Choroid plexus epithelial cell (primary cell): ENCODE data around the gene PLSCR3.
"Not testable (repeated sequence)": the region's sequence is repeated elsewhere in the genome, so short reads cannot be mapped to it uniquely, and the experiment has no call there.

Experiments
- DNase-seq: peaks from one replicate; pipeline ENCODE4 v3.0.0-alpha.2; 2010; ENCODE audit warnings: low read depth
- H3K4me3 ChIP-seq: 2 replicates; pipeline ENCODE4 v1.5.1; 2011; ENCODE audit warnings: low read depth, mild to moderate bottlenecking, control low read depth, low read length, moderate library complexity
- CTCF ChIP-seq: conservative IDR thresholded peaks from 2 replicates; pipeline ENCODE4 v1.5.1; 2011; ENCODE audit warnings: low read depth, mild to moderate bottlenecking, control low read depth, inconsistent platforms, low read length, moderate library complexity

Gene PLSCR3

GRCh38 chr17:7382901-7383300 is 11.4 kb downstream of the PLSCR3 start:
- no peak overlapping the region for H3K4me3 ChIP-seq
- DNase-seq: no peak
- TF ChIP-seq CTCF: no peak

GRCh38 chr17:7380855-7381683 is 13.3 kb downstream of the PLSCR3 start, which contains the start of gene TNK1:
Gene TNK1 (plus strand): TSS chr17:7381089. CDS start chr17:7382927, 1,838 bp downstream.
- no peak for TF ChIP-seq CTCF
- H3K4me3 ChIP-seq: peak within 1 kb of the TSS; percentile 24
- no peak for DNase-seq

- TF ChIP-seq CTCF: no peak
- H3K4me3 ChIP-seq: no peak overlapping the region
- DNase-seq: no peak
Observed at GRCh38 chr17:7380321-7380720, 14.0 kb downstream of the PLSCR3 start.

- no peak for TF ChIP-seq CTCF
- H3K4me3 ChIP-seq: no peak overlapping the region
- no peak for DNase-seq
Observed at GRCh38 chr17:7379134-7379533, 15.2 kb downstream of the PLSCR3 start.

- no peak for TF ChIP-seq CTCF
- H3K4me3 ChIP-seq: no peak overlapping the region
- no peak for DNase-seq
Observed at GRCh38 chr17:7374353-7374752, 20.0 kb downstream of the PLSCR3 start.

GRCh38 chr17:7370853-7371252 is 23.5 kb downstream of the PLSCR3 start:
- H3K4me3 ChIP-seq: no peak overlapping the region
- TF ChIP-seq CTCF: no peak
- no peak for DNase-seq

- no peak for TF ChIP-seq CTCF
- no peak for DNase-seq
Observed at GRCh38 chr17:7369825-7370224, 24.5 kb downstream of the PLSCR3 start.

GRCh38 chr17:7368599-7368994 is 25.7 kb downstream of the PLSCR3 start:
- H3K4me3 ChIP-seq, DNase-seq: not testable (repeated sequence)

More at GRCh38 chr17:7369825-7370224, 24.5 kb downstream of the PLSCR3 start:
- H3K4me3 ChIP-seq: no peak overlapping the region
